G401.6 (cell line): Measurements from ENCODE around the gene ELL.

Experiments
- FAIRE-seq: peaks from 2 replicates; lab custom pipeline; 2012; peaks lifted over from hg19 to GRCh38; lab: Jason Lieb, UNC

Gene ELL

DNA sequence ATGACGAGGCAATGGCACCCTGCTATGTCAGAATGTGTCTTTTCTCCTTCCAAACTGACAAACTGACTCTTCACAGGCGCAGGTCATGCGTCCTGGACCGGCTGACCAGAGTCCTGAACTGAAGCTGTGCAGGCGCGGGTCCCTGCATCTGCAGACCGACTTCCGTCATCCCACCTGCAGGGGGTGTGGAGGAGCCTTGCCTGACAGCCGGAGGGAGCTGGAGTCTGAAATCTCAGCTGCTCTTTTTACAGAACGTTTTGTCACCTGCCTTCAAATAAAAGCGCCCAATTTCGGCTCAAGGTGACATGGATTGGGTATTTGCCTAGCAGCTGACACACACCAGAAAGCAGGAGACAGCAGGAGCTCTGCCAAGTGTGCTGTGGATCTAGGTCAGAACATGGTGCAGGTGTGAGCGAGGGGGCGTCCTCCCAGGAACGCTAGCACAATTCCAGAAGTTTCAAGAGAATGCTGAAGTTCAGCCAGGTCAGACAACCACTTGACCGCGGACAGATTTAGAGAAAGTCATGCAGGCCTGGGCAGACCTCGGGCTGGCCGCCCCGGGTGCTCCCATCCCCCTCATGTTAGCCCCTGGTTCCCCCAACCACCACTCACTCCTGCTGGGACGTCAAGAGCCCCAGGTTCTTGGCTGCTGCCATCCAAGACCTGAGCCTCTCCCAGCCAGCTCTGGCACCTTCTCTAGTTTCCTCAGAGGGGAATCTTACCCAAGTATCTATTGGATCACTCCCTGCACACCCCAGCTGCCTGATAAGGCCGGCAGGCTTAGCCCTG is 32.8 kb downstream of the ELL start:
- FAIRE-seq = no peak

DNA sequence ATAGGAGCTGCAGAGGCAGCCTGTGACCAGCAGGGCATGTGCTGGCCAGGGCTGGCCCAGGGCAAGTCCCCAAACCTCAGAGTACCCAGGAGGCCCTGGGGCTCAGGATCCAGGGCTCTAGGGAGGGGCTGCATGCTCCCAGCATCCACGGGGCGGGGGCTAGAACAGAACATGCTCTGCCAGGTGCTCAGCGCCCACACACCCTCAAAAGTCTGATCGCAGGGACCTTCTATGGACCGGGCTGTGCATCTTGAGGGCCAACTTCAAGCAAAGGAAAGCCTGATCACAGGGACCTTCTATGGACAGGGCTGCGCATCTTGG is 33.5 kb downstream of the ELL start:
- FAIRE-seq = no peak

DNA sequence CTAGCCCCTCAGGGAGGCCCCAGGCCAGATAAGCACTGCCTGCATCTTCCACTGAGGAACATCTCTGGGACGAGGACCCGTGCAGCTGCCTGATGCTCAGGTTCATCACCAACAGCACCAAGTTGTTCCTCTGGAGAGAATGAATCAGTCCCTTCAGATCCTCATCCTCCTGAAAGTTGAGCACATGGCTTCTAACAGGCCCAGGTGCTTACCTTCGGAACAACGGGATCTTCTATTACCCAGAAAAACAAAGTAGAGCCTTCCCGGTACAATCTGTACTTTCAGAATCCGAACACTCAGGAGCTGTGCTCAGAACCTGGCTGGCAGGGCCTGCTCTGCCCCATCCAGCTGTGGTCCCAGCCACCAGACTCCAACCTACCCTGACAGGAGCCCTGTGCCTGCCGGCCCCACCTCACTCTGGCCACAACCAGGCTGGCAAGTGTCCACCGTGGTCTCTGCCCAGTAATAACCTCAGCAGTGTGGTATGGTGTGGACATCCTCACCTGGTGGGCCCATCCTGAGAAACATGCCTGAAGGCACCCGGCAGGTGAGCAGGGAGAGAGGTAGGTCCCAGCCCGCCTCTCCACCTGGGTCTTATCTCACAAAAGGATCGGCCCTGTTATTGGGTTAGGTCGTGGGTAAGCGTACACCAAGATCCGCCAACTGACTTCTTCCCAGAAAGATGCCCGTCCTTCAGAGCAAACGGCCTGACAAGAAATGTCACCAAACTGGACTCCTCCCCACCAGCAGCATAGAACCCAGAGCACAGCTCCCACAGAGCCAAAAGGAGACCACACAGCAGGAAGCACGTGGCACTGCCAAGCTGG is 34.1 kb downstream of the ELL start:
- FAIRE-seq = no peak

DNA sequence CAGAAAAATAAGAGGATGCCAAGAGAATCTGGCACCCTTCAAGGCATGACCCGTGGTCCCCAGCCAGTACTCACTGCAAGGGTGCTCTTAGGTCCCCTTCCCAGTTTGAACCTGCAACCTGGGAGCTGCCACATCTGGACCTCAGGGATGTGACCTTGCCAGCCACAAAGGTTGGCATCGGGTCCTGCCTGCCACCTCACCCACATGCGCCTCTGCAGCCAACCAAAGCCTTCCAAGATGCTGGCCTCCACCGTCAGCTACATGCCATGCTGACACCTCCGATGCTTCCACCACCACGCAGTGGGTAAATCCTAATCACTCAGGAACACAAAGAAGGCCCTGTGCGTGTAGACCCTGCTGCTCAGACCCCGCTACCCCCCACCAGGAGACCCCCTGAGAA is 35.1 kb downstream of the ELL start:
- FAIRE-seq = no peak

DNA sequence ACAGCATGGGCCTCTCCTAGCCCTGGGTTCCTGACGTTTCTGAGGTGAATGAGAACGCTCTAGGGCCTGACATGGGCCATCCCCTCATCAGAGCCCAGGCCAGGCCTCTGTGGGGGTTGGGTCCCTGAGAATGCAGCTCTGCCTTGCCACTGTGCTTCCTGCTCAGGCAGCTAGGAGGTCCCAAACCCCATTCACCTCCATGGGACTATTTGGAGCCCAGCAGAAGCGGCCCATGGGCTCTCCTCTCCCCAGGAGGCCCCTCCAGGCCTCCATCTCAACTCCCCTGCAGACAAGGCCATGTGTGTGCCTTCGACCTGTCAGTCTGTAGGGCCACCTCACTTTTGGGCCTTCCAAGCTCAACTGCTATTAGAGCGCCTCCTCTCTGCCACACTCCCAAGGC is 36.9 kb downstream of the ELL start:
- FAIRE-seq = no peak

DNA sequence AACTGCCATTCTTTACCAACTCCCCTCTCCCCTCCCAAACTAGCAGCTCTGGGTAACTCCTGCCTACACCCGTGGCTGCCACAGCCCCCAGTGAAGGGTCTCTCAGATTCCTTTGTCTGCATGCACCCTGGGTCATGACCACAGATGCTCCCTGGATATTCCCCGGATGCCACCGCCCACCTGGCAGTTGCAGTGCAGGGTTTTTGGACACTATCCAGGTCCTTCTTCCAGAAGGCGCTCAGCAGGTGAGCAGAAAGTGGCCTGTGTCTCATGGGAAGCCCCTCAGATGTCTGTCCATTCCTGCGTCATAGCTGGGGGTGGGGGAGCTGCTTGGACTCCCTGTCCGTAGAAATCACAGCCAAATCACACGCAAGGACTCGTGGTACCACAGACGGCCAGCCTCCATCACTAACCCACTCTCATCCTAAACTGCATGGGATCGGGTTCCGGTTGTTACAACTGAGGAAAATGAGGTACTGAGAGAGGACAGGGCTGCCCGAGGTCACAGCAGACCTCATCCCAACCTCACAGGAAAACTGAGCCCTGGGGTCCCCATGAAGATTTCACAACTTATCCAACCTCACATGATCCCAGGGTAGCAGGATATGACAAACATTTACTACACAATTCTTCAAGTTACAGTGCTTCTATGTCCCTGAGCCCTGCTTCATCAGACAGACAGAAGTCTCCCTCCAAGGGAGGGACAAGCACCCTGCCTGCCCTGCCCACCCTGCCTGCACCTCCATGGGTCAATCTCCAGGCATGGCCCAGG is 38.6 kb downstream of the ELL start:
- FAIRE-seq = no peak

DNA sequence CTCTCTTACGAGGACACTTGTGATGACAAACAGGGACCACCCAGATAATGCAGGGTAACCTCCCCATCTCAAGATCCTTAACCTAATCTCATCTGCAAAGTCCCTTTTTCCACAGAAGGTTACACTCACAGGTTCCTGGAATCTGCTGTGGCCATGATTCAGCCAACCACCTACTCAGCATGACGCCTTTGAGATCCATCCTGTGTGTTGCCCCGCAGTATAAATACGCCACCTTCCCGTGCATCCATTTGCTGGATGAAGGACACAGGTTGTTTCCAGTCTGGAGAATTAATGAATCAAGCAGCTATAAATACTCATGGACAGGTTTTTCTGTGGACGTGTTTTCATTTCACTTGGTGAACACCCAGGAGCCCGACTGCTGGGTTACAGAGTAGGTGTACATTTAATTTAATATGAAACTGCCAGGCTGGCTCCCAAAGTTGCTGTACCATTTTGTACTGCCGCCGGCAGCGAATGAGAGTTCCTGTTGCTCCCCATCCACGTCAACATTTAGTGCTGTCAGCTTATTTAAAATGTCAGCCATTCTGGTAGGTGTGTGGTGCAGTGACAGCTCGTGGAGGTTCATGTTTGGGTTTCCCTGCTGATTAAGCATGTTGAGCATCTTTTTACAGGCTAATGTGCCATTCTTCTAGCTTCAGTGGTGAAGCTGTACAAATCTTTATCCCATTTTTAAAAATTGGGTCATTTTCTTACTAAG is 40.2 kb downstream of the ELL start:
- no peak for FAIRE-seq

DNA sequence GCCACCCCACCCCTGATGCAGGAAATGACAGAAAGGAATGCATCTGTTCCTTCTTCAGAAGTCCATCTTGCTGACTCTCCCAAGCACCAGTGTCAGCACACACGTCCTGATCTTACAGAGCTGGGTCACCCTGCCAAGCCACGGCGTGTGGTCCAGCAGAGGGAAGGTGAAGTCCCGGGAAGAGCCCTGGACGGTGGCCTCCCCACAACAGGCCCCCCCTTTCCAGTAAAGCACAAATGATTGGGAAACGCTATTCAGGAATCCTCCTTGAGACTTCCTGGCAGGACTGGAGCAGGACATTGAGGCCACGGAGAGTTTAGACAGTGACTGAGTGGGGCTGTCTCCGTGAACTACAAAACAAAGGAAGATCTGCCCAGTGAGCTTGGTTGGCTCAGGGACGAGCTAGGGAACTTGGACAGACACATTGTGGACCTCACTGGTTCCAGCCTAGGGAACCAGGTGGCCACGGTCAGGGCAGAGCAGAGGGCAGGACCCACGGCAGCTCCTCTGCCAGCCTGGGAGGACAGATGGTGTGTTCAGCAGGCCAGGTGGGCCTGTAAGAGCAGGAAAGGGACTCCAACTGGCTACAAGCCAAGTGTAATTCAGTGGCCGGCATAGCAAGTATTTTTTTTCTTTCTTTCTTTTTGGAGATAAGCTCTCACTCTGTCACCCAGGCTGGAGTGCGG is 41.7 kb downstream of the ELL start:
- no peak for FAIRE-seq

DNA sequence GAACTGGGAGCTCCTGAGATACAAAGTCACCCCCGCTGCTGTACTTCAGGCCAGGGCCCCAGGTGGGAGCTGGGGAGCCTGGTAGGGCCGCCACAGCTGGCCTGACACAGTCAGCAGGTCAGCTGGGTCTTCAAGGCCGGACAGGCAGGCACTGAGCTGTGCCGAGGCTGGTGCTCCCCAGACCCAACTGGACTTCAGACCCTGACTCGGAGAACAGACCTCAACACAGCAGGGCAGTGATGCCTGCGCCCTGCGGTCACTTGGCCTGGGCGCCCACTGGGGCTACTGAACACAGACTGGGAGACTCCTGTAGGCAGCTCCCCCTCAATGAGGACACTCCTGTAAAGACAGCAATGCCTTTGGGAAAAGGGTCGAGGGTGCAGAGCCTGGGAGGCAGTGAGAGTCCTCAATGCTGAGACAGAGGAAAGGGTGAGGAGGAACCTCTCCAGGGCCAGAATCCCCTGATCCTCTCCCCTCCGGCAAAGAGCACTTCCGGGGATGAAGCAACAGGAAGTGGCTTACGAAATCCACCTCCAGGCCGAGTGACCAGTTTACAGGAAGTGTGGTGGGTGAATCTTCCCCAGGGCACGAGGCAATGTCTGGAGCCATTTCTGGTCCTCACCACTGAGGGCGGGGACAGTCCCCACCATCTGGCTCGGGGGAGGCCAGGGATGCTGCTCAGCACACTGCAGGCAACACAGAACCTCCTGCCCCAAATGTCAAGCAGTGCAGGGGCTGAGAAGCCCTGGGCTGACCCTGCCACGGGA is 43.1 kb downstream of the ELL start:
- FAIRE-seq = no peak

DNA sequence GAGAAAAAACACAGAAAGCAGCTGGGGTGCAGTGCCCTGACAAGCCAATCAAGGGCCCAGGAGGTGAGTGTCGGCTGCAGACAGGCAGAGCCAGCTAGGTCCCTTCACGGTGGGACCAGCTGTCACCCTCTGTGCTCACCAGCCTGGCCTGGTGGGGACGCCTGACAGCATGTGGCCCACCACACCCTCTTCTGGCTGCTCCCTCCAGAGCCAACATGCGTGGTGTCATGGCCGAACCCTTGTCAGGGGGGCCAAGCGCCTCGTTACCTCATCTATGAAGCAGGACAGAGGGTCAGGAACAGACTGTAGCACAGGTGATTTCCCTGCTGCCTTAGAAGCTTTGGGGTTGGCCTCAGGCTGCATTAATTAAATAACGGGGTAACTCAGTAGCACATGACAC is 43.9 kb downstream of the ELL start:
- no peak for FAIRE-seq

DNA sequence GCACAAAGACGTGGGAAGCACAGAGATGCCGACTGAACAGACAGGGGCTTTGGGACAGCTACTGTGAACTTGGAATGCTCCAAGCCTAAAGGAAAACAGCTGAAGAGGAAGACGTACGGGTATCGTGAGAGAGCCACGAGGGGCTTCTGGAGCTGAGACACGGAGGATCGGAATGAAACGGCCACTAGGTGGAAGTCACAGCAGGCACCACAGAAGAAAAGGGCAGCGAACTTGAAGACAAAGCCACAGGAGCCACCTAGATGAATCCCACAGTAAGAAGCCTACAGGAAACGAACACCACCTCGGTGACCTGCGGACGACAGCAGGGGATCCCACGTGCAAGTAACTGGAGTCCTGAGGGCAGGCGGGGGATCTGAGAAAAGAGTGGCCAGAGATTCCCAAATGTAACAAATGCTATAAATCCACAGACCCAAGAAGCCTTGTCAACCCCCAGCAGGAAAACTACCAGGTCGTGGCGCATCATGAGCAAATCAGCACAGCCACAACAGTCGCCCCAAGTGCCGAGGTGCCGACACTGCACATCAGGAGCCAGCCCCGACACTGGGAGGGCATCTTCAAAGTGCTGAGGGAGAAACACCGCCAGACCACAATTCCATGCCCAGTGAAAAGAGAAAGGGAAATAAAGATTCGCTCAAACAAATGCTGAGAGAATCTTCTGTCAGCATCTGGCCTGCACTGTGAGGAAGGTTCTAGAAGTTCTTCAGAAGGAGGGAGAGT is 44.7 kb downstream of the ELL start:
- no peak for FAIRE-seq

DNA sequence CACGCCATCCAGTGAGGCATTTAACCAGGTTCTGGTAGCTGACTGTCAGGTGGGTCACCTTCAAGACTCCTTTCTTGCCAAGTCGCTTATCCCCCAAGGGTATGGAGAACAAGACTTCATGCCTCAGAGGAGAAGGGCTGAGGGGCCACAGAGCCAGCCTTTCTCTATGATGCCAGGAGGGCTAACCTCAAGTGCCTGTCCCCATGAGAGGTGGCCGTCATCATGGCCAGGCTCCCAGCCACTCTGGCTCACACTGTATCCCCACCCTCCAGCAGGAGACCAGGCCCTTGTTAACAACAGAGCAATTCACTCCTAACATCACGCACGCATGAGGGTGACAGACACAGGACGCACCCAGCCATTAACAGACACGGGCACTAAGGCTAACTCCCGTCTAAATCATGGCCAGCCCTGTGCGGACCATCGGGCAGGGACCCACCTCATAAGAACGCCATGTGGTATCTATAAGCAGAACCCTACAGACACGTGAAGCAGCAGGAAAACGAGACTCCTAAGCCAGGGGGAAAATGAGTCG is 45.3 kb downstream of the ELL start:
- no peak for FAIRE-seq

DNA sequence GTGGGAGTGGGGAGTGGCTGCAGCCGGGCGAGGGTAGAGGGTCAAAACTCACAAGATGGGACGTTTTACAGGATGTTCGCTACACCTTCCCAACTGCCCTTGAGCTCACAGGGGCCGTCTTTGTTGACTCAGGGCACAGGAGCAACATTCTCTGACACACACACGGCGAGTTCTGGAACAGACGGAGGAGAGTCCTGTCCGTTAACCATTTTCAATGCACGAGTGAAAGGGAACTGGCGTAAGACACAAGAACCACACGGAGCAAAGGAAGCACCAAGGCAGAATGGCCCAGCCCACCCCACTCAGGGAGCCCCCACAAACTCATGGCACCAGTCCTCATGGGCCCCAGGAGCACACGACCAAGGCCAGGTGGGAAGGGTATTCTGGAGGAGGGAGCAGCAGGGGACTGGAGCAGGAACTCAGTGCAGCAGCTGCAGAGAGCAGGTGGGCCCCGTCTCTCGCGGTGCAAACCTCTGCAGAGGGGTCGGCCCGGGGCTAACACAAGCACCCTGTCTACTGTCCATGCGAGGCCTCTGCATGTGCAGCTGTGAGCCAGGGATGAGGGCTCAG is 46.0 kb downstream of the ELL start:
- no peak for FAIRE-seq

DNA sequence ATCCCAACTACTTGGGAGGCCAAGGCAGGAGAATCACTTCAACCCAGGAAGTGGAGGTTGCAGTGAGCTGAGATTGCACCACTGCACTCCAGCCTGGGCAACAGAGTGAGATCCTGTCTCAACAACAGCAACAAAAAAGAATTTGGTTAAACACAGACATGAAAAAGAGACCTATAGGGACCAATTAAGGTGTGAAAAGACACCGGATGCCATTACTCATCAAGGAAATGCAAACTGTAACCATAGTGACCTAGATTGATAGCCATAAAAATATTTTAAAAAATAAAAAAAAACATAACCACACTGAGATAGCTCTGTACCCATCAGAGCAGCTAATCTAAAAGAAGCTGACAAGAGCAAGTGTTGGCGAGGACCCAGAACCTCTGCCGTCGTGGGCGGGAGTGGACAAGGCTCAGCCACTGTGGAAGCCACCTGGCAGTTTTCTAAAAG is 46.8 kb downstream of the ELL start:
- FAIRE-seq = no peak

DNA sequence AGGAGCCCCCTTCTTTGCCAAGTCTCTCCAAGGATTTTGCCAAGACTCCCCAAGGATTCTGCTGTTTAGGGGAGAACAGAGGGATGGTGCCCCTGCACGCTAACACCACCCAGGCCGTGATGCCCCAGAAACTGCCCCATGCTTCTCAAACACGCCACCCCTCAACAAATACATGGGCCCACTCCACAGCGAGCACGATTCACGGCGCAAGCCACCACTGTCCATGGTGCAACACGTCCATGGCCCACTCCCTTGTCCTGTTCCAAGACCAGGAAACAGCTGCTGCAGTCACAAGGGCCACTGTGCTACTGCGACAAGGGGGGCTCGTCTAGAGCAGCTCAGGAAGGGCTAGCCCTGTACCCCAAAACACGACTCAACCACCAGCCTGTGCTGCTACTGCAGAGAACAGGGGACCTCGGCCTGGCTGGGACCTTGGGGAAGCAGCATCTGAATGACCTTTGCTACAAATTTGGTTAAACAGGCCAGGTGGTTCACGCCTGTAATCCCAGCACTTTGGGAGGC is 47.4 kb downstream of the ELL start:
- no peak for FAIRE-seq

DNA sequence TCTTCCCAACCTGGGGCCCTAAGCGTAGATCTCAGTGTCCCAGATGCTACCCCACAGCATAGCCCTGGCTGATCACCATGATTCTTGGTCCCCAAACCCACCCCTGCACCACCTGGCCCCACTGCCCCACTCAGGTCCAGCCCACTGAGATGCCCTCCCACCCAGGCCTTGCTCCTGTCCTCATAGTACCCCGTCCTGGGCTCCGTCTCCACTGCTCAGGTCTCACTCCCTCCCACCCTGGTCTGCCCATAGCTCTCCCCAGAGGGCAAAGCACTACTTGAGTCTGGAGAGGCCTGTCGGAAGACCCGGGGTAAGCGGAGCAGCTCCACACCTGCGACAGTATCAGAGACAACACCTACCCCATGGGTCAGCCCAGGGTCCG is 48.2 kb downstream of the ELL start:
- no peak for FAIRE-seq

DNA sequence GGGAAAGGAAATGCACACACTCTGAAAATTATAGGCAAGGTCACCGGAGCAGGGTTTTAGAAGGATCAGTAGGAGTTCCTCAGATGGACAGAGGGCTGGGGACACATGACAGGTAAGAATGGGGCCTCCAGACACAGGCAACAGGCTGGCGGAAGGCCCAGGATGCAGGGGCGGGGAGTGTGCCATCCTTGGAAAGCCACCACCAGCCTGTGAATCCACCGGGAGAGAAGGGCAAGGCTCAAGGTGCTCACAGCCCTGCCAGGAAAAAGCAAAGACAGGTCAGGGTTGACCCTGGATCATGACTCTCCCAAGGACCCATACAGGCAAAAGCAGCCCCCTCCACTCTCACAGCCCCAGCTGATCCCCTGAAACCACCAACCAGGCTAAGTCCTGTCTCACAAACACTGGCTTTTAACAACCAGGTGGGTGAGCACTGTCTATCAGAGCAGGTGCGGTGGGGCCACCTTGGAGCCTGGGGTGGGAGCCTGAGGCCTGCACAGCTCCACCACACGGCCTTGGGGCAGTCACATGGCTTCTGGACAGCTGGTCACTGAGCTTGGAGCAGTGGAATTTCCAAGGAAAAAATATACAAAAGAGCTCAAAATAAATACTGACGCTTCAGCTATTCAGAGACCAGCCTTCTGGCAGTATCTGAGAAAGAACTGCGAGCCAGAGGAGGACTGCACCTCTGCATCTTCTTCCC is 48.7 kb downstream of the ELL start:
- no peak for FAIRE-seq

DNA sequence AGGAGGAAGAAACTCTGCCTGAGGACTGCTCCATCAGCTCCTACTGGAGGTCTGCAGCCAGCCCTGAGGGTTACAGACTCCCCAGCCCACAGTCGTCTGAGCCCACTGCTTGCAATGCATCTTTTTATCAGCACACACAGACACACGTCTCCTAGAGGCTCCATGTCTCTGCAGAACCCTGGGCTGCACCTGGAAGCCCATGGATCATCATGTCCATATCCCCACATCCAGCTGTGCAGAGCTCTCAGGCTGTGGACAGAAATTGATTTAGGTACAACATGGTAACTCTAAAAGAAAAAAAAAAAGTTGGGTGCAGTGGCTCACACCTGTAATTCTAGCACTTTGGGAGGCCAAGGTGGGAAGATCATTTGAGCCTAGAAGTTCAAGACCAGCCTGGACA is 51.1 kb downstream of the ELL start:
- FAIRE-seq = no peak
